GM04504 (cell line): ENCODE measurements around the gene LMBR1L.
"Not testable (repeated sequence)": the region's sequence is repeated elsewhere in the genome, so short reads cannot be mapped to it uniquely, and the experiment has no call there.

Source experiments
- DNase-seq: peaks from one replicate; pipeline ENCODE4 v3.0.0-alpha.2; 2012; ENCODE audit warnings: low read depth

The LMBR1L gene

DNA sequence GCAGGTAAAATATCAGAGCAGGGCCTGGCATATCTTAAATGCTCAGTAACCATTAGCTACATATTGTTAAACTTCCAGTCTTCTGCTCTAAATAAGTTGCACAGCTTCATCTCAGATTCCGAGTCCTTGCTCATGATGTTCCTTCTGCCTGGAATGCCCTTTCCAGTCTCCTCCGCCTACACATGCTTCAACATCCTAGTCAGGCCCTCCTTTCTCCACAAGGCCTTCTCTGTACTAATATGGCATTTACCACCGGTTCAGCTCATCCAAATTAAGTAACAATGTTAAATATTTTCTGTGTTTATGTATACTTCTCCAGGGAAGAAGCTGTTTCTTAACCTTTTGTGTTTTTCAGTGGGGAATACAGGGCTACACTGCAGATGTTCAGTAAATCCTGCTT lies 24.5 kb downstream of the LMBR1L start:
- DNase-seq: no peak

DNA sequence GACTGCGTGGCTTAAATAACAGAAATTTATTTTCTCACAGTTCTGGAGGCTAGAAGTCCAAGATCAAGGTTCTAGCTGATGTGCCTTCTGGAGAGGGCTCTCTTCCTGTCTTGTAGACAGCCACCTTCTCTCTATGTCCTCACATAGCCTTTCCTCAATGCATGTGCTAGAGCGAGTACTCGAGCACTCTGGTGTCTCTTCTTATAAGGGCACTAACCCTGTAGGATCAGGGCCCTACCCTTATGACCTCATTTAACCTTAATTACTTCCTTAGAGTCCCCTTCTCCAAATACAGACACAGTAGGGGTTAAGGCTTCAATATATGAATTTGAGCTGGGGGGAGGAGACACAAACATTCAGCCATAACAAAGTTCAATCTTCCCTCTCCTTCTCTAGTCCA lies 26.2 kb downstream of the LMBR1L start:
- no peak for DNase-seq

- DNase-seq: no peak
Observed at GRCh38 chr12:49079793-49080192, 30.9 kb downstream of the LMBR1L start.

GRCh38 chr12:49070971-49071370 lies 39.7 kb downstream of the LMBR1L start:
- DNase-seq: no peak

DNA sequence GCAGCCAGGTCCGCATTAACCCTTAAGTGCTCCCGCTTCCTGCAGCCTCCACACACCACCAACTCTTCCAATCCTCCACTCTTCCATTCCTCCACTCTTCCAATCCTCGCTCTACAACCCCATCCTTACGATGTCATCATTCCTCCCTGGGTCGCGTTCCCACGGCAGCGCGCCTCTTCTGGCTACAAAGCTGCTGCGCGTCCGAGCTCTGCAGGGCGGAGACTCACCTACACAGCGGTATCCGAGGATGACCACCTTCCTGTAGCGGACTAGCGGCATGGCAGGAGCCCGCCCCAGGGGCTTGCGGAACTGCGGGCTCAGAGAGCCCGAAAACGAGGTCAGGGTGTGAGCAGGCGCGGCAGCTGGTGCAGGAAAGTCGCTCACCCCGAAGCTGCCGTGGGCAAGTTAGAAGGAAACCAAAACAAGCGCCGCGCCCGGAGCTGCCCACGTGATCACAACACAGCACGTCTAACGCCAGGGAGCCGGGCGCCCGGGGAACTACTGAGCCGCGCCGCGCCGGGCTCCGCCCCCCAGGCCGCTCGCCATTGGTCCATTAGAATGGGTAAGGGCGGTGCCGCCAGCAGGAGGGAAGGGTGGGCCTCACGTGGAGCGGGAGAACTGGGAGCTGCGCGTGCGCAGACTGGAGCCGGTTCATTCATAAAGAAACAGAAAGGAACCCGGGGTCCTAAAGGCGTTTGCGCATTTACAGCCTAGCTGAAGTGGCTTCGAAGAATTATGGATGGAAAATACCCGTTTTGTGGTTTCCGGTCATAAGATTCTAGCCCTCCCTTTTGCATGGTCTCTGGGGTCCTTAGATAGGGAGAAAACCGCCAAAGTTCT lies 40.9 kb downstream of the LMBR1L start, which contains the start of gene RHEBL1:
TSS of gene RHEBL1 (minus strand) at position 473 of the 840 bp plus-strand sequence. CDS start at position 279, 194 bp downstream.
- DNase-seq: peak; percentile 92

GRCh38 chr12:49068879-49069506 lies 41.7 kb downstream of the LMBR1L start:
- no peak for DNase-seq

DNA sequence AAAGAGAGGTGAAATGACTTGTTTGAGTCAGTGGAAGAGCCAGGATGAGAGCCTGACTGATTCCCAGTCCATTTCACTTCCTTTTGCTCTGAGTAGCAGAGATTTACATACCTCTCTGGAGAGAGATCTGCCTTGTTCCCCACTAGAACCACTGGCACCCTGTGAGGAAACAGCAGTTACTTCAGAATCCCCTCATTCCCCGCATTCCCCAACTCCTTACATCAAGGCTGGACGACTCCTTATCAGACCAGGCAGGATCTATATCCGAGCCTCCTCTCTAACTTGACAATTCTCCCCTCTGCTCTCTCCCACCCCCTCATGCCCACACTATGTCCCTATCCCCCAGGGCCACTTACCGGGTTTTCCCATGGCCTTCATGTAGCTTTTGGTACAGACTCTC lies 44.5 kb downstream of the LMBR1L start:
- no peak for DNase-seq

- DNase-seq: no peak
Observed at GRCh38 chr12:49064767-49065152, 45.9 kb downstream of the LMBR1L start.

DNA sequence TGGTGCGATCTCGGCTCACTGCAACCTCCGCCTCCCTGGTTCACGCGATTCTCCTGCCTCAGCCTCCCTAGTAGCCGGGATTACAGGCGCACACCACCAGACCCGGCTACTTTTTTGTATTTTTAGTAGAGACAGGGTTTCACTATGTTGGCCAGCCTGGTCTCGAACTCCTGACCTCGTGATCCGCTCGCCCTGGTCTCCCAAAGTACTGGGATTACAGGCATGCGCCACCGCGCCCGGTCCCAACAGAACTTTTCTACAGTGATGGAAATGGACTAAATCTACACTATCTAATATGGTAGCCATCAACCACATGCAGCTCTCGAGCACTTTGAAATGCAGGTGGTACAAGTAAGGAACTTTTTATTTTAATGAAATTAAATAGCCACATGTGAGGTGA lies 48.7 kb downstream of the LMBR1L start:
- not testable (repeated sequence) for DNase-seq

GRCh38 chr12:49061157-49061650 lies 49.4 kb downstream of the LMBR1L start:
- DNase-seq: no peak

DNA sequence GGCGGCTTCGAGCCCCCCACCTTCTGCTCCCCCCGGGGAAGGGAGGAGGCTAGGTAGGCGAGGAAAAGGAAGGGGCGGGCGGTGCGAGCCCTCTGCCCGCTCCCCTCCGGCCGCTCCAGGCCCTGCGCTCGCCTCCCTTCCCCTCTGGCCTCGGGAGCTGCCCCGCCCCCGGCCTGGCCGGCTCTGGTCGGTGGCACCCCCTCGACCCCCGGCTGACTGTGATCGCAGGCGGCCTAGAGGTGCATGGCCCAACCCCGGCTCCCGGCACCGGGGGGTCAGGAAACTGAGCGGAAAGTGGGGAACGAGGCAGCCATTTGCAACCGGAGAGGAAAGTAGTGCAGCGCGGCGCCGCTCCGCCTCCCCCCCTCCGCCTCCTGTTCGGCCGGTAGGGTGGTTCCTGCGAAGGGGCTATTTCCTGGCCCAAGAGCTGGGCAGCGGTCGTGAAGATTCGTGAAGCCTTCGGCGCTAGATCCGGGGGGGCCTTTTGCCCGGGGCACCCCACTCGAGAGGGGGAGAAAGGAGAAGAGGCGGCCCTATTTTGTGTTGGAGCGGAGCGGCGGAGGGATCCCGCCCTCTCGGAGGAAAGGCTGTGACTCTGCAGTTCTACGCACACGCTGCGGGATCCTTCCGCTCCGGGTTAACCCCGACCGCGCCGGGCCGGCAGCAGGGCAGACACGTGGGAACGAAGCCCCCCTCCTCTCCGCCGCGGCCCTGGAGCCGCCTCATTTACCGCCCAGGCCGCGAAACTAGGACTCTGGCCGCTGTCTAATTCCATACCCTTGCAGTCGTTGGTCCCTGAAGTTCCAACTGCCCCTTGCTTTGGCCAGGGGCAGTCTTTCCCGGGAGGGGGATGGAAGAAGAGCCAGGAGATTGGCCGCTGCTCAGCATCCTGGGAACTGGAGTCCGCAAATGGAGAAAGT lies 50.1 kb downstream of the LMBR1L start, which contains the start of gene KMT2D:
TSS of gene KMT2D (minus strand) at position 558 of the 920 bp plus-strand sequence. CDS start 5,470 bp downstream, outside the sequence.
- DNase-seq: peak; percentile 90

GRCh38 chr12:49059299-49060171 lies 51.1 kb downstream of the LMBR1L start:
- DNase-seq: no peak

DNA sequence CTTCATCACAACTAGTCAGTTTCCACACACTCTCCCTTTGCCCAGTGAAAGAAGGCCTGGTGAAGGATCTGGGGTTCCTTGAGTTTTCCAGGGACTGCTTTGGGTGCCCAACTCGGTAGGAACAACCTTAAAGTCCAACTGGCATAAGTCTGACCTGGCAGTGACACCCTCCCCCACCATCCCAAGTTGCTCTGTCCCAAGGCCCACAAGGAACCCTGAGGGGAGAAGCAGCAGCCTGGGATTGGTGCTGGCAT lies 51.7 kb downstream of the LMBR1L start:
- no peak for DNase-seq

DNA sequence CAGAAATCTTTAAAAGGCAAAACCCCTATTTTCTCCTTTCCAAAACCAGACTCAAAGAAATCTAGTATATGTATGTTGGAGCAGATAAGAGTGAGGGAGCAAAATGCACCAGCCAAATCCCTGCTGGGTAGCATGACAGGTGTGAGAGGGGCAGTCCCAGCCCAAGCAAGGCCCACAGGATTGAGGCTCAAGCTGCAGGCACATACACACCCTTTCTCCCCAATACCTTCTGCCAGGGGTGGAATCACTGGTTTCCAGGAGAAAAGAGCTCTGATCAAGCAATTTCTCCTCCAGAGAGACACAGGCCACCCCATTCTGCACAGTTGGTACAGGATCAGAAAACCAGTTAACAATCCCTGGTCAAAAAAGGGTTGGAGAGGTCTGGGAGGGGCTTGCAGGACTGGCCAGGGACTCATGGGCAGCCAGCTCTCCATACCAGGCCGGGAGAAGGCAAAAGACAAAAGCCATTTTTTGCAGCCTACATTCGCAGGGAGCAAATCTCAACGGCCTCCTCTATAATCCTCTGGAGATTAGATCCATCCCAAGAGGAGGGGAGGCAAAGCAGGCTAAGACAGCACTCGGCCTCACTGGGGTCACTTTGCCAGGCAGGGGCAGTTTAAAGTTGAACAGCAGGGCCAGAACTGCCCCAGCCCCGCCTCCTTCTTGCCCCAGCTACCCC lies 52.1 kb downstream of the LMBR1L start:
- no peak for DNase-seq

DNA sequence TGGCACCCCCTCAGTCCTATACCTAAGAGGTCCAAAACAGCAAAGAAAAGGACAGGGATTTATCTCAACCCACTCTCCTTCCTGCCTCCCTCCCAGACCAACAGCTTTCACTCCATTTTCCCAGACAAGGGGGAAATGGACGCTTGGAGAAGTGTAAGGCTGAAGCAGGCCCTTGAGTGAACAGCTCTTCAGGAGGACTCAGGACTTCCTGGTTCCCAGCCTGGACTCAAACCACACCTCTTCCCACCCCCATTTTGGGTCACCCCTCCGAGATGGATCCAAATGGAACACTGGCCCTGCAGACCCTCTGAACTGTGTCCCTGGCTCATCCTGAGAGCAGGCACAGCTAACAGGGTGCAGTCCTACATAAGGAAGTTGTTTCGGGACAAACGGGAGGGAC lies 52.8 kb downstream of the LMBR1L start:
- DNase-seq: no peak

DNA sequence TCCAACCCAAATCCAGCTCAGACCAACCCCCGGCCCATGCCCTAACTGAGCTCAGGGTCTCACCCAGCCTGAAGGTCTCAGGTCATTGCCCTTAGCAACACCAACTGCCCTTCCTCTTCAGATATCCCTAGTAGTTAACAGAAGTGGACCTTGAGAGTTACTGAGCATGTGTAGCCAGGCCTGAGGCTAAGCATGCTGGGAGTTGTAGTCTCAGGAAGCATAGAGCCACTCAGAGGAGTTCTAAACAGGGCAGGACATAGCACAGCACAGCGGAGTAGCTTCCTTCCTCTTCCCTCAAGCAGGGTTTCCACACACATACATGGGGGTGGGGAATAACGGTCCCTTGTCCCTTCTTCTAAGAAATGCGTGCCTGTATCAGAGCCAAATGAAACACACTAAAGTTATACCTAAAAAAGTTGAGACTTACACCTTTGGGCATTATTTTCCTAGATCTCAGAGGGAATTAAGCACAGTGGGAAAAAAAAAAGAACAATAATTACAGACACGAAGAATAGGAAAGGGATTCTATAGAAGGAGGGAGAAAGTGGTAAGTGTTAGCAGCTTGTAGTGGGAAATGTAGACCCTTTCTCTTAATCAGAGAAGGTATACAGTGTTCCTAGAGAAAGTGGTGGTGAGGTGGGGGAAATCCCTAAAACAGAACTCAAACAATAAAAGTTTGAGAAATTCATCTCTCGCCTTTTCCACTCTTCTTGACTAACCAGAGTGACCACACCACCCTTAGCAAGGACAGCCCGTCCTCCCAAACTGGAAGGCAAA lies 54.5 kb downstream of the LMBR1L start:
- DNase-seq: peak; percentile 51

GRCh38 chr12:49055092-49055491 lies 55.6 kb downstream of the LMBR1L start:
- DNase-seq: no peak

GRCh38 chr12:49054524-49054923 lies 56.1 kb downstream of the LMBR1L start:
- DNase-seq: no peak

GRCh38 chr12:49054096-49054495 lies 56.6 kb downstream of the LMBR1L start:
- no peak for DNase-seq
